ENCODE results near the gene NCKIPSD.

The NCKIPSD gene

GRCh38 chr3:48678056-48678455 is 7.7 kb downstream of the NCKIPSD start:
- DNase-seq = no peak

- no peak for DNase-seq
Measured at GRCh38 chr3:48674505-48674904, 11.2 kb downstream of the NCKIPSD start.

DNA sequence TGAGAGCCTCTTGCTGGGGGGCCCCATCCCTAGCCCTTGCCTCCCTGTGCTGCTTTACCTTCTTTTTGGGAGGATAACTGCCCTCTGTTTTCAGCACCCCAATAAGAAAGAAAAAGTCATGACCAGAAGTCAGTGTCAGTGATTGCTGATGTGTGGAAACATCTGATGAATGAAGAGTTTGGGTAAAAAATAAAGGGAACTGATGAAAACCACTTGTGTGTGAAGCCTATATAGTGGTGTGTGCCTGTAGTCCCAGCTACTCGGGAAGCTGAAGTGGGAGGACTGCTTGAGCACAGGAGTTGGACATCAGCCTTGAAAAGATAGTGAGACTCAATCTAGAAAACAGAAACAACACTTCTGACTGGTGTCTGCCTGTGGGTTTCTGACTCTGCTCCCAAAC is 13.2 kb downstream of the NCKIPSD start:
- no peak for DNase-seq

DNA sequence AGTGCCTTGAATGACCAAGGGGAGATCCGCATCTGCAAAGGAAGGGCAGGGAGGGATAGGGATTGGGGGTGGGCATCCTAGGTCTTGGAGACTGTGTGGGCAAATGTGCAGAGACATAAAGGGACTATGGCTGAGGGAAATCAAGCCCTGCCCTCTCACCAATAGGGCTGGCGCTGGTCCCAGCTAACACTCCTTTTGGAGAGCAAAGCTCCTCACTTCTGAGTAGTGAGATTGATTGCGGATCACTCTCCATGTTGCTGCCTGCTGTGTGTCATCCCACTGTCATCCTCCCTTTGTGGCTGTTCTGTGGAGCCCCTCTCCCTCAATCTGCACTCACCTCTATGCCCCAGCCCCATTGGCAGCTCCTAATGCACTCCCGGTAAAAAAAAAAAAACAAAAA is 20.8 kb downstream of the NCKIPSD start:
- no peak for DNase-seq

- no peak for DNase-seq
Measured at GRCh38 chr3:48664313-48664644, 21.4 kb downstream of the NCKIPSD start.

DNA sequence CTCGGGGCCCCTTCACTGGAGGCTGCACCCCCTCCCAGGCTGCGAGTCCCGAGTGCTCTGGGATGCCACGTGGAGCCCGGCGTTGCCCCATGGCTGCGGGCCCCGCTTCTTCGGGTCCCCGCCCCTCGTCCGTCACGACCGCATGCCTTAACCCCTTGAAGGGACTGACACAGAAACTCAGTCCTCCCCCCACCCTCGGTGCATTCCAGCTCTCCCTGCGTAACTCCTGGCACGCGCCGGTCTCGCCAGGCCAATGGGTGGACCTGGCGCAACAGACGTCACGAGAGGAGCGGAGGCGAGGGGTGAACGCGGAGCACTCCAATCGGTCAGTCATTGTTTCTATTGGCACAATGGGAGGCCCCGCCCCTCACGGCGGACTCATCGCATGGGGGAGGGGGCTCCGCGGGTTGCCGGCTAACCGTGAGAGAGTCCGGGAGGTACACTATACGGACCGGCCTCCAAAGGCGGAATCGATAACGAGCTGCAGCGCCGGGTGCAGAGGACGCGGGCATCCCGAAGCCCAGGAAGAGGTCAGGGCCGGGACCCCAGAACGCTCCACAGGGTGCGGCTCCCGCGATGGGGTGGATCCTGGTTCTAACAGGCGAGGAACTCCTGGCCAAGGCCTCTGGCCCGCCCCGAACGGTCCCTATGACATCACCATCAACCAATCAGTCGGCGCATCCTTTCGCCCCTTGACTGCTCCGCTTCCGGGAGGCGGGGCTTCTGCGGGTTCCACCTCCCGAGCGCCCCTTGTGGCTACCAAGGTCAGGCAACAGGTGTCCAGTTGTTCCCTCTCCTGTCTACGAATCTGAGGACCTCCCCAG is 22.0 kb downstream of the NCKIPSD start:
- peak; percentile 99 for DNase-seq

GRCh38 chr3:48662753-48663488 is 22.8 kb downstream of the NCKIPSD start, which contains the start of gene CELSR3:
CELSR3 (minus strand) TSS chr3:48662886; CDS start chr3:48662634, 252 bp downstream.
- peak; percentile 90 for DNase-seq

GRCh38 chr3:48662145-48662752 is 23.5 kb downstream of the NCKIPSD start:
- peak; percentile 22 for DNase-seq

- DNase-seq = peak; percentile 81
Measured at GRCh38 chr3:48661501-48662144, 24.1 kb downstream of the NCKIPSD start.

- no peak for DNase-seq
Measured at GRCh38 chr3:48660800-48661400, 24.8 kb downstream of the NCKIPSD start.

- peak; percentile 45 for DNase-seq
Measured at GRCh38 chr3:48656841-48657281, 28.9 kb downstream of the NCKIPSD start.

DNA sequence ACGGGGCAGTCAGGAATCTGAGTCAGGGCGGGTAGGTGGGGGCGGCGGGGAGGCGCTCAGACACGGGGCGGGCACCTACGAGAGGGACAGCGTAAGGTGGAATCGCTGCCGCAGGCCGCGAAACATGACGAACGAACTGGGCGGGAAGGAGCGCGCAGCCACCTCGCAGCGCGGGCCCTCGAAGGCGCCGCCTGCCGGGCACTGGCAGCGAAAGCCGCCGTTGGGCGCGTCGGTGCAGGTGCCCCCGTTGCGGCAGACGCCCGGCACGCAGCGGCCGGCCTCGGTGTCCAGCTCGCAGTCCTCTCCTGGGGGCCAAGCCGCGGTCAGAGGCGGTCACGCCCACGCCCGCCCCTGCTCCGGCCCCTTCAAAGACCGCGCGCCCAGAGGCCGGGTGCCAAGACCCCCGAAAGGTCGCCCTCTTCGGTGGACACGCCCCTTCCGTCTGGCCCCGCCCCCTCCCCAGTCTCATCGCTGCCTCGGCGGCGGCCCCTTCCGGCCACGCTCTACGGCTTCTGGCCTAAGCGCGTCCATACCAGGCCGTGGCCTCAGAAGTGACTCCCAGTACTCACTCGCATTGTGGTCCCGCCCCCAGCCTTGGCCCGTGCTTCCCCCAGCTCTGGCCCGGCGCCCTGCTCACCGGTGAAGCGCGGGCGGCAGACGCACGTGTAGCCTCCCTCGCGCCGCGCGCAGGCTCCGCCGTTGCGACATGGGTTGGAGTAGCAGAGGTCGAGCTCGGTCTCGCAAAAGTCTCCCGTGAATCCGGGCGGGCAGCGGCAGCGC is 29.5 kb downstream of the NCKIPSD start:
- peak; percentile 93 for DNase-seq

DNA sequence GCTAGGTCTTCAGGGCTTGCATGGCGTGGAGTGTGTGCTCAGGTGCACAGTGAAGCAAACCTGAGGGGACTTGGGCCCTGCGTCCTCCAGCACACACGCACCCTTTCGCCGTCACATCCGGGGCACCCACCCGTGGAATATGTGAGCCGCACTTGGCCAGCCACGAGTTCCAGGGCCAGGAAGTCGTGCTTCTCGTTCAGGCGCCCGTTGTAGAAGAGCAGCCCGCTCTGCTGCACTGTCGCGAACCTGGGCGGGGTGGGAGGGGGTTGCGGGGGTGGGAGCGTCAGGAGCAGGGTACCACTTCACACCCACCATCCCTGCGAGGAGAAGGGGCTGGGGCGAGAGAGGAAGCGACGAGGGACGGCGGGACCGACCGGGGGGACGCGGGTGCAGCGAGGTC is 30.1 kb downstream of the NCKIPSD start:
- peak; percentile 48 for DNase-seq

DNA sequence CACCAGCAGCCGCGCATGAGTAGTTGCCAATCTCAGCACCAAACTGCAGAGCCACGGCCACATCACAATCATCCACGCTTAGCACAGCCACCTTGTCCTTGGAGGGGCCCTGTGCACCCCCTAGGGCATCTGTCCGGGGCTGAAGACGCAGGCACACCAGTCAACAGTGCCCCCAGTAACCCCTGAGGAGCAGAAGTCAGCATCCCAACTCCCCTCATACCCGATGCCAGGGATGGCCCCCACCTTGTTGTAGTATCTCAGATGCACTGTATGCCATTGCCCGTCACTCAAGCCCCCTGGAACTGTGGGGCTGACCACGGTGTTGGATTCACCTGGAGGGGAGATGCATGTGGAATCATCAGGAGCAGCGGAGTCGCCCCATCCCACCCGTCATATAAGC is 30.7 kb downstream of the NCKIPSD start:
- no peak for DNase-seq

DNA sequence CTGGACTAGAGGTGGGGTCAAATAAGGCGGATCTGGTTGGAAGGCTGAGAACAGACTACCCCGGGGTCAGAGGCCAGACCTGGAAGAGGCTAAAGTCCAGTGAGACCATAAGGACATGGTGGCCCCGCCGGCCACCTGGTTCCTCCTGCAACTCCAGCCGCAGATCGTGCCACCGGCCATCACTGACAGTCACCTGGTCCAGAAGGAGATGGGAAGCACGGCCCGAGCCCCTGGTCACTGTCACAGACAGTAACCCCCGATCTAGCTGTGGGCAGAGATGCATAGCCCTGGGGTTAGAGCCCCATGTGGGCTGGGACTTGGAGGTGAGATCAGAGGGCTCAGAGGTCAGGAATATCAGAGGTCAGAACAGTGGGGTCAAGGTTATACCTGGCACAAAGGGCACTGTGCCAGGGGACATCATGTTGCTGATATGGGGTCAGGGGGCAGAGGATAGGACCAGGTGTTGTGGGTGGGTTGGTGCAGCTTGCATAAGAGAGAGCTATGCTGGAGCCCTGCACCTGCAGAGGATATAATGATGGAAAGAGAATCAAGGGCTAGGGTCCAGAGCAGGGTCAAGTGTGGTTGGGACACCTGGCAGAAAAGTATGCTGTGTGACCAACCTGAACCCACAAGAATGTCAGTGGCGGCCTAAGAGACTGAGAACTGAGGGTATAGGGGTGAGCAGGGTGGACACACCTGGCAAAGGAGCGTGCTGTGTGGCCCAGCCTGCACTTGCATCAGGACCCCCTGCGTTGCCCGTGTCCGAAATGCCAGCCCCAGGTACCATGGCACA is 32.6 kb downstream of the NCKIPSD start:
- no peak for DNase-seq

GRCh38 chr3:48651771-48652170 is 33.9 kb downstream of the NCKIPSD start:
- no peak for DNase-seq

GRCh38 chr3:48650723-48651122 is 35.0 kb downstream of the NCKIPSD start:
- peak; percentile 19 for DNase-seq

DNA sequence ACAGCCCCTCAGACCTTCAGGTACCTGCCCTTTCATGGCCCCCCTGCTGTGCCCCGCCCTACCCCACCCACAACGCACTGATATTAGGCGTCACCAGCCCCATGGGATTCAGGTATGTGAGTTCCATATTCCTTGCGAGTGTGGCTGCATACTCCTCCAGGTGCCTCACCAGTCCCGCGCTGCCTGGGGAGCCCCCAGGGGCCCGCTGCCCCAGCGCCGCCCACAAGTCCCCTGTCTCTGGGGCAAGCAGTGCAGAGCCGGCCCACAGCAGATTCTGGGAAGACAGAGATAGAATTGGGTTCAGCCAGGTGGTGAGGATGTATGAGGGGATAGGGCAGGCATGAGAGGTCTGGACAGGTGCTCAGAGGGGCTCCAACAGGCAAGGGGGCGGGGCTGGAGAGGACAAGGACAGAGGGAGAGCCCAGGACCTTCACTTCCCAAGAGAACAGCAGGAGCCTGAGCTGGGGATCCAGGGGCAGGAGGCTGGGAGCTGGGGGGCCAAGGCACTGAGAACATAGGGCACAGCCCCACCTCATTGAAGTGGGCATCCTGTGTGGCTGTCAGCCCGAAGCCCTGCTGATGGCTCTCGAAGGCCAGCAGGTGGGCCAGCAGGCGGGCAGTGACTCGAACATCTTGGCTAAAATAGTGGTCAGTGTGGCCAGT is 37.4 kb downstream of the NCKIPSD start:
- DNase-seq = no peak

DNA sequence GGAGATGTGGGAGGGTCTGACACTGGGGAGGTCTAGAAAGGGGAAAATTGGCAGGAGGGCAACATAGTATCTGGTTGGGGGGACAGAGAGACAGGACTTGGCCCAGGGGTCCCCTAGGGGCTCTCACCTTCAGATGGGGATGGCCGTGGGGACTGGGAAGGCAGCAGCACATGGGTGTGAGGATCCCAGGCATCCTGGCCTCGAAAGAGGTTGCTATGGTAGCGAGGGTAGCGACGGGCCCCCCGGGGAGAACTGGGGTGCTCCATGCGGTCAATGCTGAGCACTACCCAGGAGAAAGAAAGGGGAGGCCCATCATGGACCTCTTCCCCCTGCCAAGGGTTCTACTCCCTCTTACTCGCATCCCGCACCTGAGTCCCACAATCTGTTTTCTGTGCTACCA is 38.0 kb downstream of the NCKIPSD start:
- no peak for DNase-seq

All from hematopoietic multipotent progenitor cell treated with erythropoietin and hydrocortisone succinate and interleukin-3 and kit ligand, for 4 days (in vitro differentiated cells).